GM12878 (cell line): ENCODE results near the gene LIPF. TPM values are rescaled to one million over a fixed set of nuclear protein-coding genes. Genes with fewer than 3 reads are reported as not detected.

Source experiments
- ATAC-seq: fragments of 200-7000 bp; cut with Tn5 transposase; 3 replicates; pipeline ENCODE4 v1.9.1; 2020; ENCODE audit warnings: mild to moderate bottlenecking, moderate library complexity
- Bru-seq: library from RNA; stranded (reverse); fragments of 400-500 nt; gene quantifications from one replicate; lab custom pipeline; 2021; lab: Mats Ljungman, UMichigan
- BruChase-seq, 2 experiments: library from RNA; stranded (reverse); fragments of 400-500 nt; gene quantifications; one replicate each; lab custom pipeline; 2021; lab: Mats Ljungman, UMichigan
- BruUV-seq: library from RNA; stranded (reverse); fragments of 400-500 nt; replicated peaks from 2 replicates; lab custom pipeline; 2021; lab: Mats Ljungman, UMichigan
- CTCF ChIA-PET: fragments of 300-600 bp; sonication (Branson Sonifier 250); formaldehyde crosslinking; extraction: SDS; loops from one replicate; lab custom pipeline; 2021; ENCODE audit warnings: inconsistent platforms; lab: Yijun Ruan, JAX
- POLR2A ChIA-PET: fragments of 350-600 bp; formaldehyde crosslinking; extraction: SDS; loops from one replicate; lab custom pipeline; 2021; ENCODE audit warnings: inconsistent platforms; lab: Charles Lee
- RAD21 ChIA-PET: fragments of 300-600 bp; sonication (Branson Sonifier 250); formaldehyde crosslinking; loops from one replicate; lab custom pipeline; 2023; ENCODE audit warnings: antibody characterized with exemption; ENCODE audit not compliant: unreplicated experiment; lab: Charles Lee
- SMC1A ChIA-PET: fragments of 300-600 bp; sonication (Branson Sonifier 250); formaldehyde crosslinking; loops from one replicate; lab custom pipeline; 2023; ENCODE audit not compliant: unreplicated experiment, uncharacterized antibody; lab: Charles Lee
- DNase-seq: peaks from one replicate; pipeline ENCODE4 v3.0.0-alpha.2; 2011; ENCODE audit warnings: low read depth, low spot score
- FAIRE-seq: peaks from 3 replicates; lab custom pipeline; 2011; peaks lifted over from hg19 to GRCh38; lab: Jason Lieb, UNC
- H2AFZ ChIP-seq: 2 replicates; pipeline ENCODE4 v1.6.0; 2011; ENCODE audit warnings: low read depth, low read length, control low read depth; ENCODE audit not compliant: control insufficient read depth
- H3K27ac ChIP-seq: 2 replicates; pipeline ENCODE4 v1.5.1; 2011; ENCODE audit warnings: control low read depth; ENCODE audit not compliant: control insufficient read depth, insufficient read depth
- H3K27me3 ChIP-seq, 2 experiments: replicated peaks in 1 of 2; 2 replicates each; pipeline versions ENCODE4 v1.6.0 to v1.6.1; 2011; ENCODE audit warnings: low read length in 1 of 2; ENCODE audit not compliant: control insufficient read depth in 2 of 2, insufficient read depth in 2 of 2
- H3K36me3 ChIP-seq, 2 experiments: 2 replicates each; pipeline ENCODE4 v1.5.1; 2011; ENCODE audit warnings: low read length in 1 of 2; ENCODE audit not compliant: control insufficient read depth in 2 of 2, insufficient read depth in 2 of 2
- H3K4me1 ChIP-seq: 2 replicates; pipeline ENCODE4 v1.6.1; 2011; ENCODE audit warnings: mild to moderate bottlenecking, low read length, moderate library complexity, mixed read lengths; ENCODE audit not compliant: control insufficient read depth, insufficient read depth
- H3K4me2 ChIP-seq: 2 replicates; pipeline ENCODE4 v1.6.0; 2011; ENCODE audit warnings: control low read depth; ENCODE audit not compliant: control insufficient read depth, insufficient read depth
- H3K4me3 ChIP-seq: fragments of 200-600 bp; sonication (generic); 2 replicates; pipeline ENCODE4 v1.5.1; 2016
- H3K79me2 ChIP-seq: 2 replicates; pipeline ENCODE4 v1.6.0; 2011; ENCODE audit warnings: low read length; ENCODE audit not compliant: control insufficient read depth, insufficient read depth
- H3K9ac ChIP-seq: 2 replicates; pipeline ENCODE4 v1.8.0; 2011; ENCODE audit warnings: low read length, control low read depth, mixed read lengths; ENCODE audit not compliant: control insufficient read depth, insufficient read depth
- H3K9me3 ChIP-seq: replicated peaks from 3 replicates; pipeline ENCODE4 v1.5.1; 2011; ENCODE audit warnings: mild to moderate bottlenecking, low read length; ENCODE audit not compliant: control insufficient read depth, insufficient read depth
- H4K20me1 ChIP-seq: 2 replicates; pipeline ENCODE4 v1.6.0; 2011; ENCODE audit not compliant: control insufficient read depth, insufficient read depth
- ZBED1 ChIP-seq: IDR thresholded peaks from 2 replicates; pipeline ENCODE4 v1.6.1; 2016; ENCODE audit warnings: borderline replicate concordance
- WGBS: methylation state at CpG from one replicate; pipeline ENCODE4 v1.1.6; 2016; ENCODE audit warnings: low lambda C conversion rate; ENCODE audit not compliant: insufficient replicate concordance, insufficient coverage; ENCODE audit errors: missing lambda C conversion rate; 5-methylcytosine and 5-hydroxymethylcytosine counted together
- in situ Hi-C: fragments of 300-500 bp; cut with MboI; formaldehyde crosslinking; loops from 9 replicates; pipeline ENCODE4 v1.14.3; 2018; ENCODE audit warnings: mixed read lengths
- intact Hi-C: fragments of 100-400 bp; cut with micrococcal nuclease; formaldehyde crosslinking; loops from one replicate; pipeline ENCODE4 v1.14.2; 2022; ENCODE audit not compliant: unreplicated experiment
- long read RNA-seq, 2 experiments: library from polyadenylated mRNA; unstranded; transcript quantifications; one replicate each; pipeline ENCODE4 v2.0.0, GENCODE V29; 2019 to 2020
- polyA minus RNA-seq, 3 experiments: library from RNA; depleted of rRNA, polyadenylated mRNA; stranded (reverse); fragments of >200 nt; gene quantifications; 2 replicates each; pipeline ENCODE4 v1.2.3, GENCODE V29; 2011
- polyA plus RNA-seq, 11 experiments: library from polyadenylated mRNA; depleted of rRNA in 4 of 11; unstranded in 6 of 11; stranded (reverse) in 5 of 11; fragments of >200 nt; fragmentation: Nextera tagmentation in 4 of 11; fragmentation: Illumina TruSeq in 1 of 11; extraction: Ambion mirVana in 4 of 11; extraction: Trizol in 1 of 11; gene quantifications; 1 replicate in 1 of 11; 2 replicates in 10 of 11; pipeline versions ENCODE4 v1.2.1 to v1.2.3, GENCODE V29; 2011 to 2016; ENCODE audit warnings: inconsistent platforms in 2 of 11, missing spikeins in 2 of 11, low read depth in 1 of 11
- total RNA-seq, 4 experiments: library from RNA; depleted of rRNA in 3 of 4; stranded (reverse); fragments of >200 nt in 3 of 4; fragmentation: Illumina TruSeq in 1 of 4; extraction: Trizol in 1 of 4; gene quantifications; 2 replicates each; pipeline versions ENCODE4 v1.2.1 to v1.2.3, GENCODE V29; 2013 to 2021
- TF ChIP-seq, protein P1 (sequence below): IDR thresholded peaks from 2 replicates; pipeline ENCODE4 v1.6.1; 2011; ENCODE audit warnings: borderline replicate concordance, low read depth, mild to moderate bottlenecking, moderate library complexity, mixed read lengths, low read length; ENCODE audit not compliant: insufficient read depth; ENCODE audit errors: extremely low read length

LIPF gene, protein sequence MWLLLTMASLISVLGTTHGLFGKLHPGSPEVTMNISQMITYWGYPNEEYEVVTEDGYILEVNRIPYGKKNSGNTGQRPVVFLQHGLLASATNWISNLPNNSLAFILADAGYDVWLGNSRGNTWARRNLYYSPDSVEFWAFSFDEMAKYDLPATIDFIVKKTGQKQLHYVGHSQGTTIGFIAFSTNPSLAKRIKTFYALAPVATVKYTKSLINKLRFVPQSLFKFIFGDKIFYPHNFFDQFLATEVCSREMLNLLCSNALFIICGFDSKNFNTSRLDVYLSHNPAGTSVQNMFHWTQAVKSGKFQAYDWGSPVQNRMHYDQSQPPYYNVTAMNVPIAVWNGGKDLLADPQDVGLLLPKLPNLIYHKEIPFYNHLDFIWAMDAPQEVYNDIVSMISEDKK
- not detected in 2 replicates for total RNA-seq (2013; cell fraction: nucleolus; rRNA removed)
- not detected in 2 replicates for total RNA-seq (2014; rRNA removed)
- total RNA-seq (2014; rRNA removed; fragmentation: Illumina TruSeq; extraction: Trizol): not detected in 2 replicates
- not detected in 2 replicates for total RNA-seq (2021)
- not detected for polyA plus RNA-seq (2011; ENCODE audit: low read depth)
- not detected in 2 replicates for polyA plus RNA-seq (2011; rRNA removed)
- not detected in 2 replicates for polyA plus RNA-seq (2011; cell fraction: cytosol; rRNA removed)
- 0.13 TPM in 1 of 2 replicates, not detected in the other for polyA plus RNA-seq (2011; cell fraction: nucleus; rRNA removed)
- not detected in 2 replicates for polyA plus RNA-seq (2012)
- not detected in 2 replicates for polyA plus RNA-seq (2014; fragmentation: Illumina TruSeq; extraction: Trizol)
- not detected for polyA plus RNA-seq (2014; fragmentation: Nextera tagmentation; extraction: Ambion mirVana)
- not detected in 2 replicates for polyA plus RNA-seq (2014; rRNA removed)
- not detected for polyA plus RNA-seq (2016; fragmentation: Nextera tagmentation; extraction: Ambion mirVana)
- not detected in 2 replicates for polyA minus RNA-seq (2011; rRNA and poly(A)+ RNA removed)
- polyA minus RNA-seq (2011; cell fraction: cytosol; rRNA and poly(A)+ RNA removed): not detected in 2 replicates
- polyA minus RNA-seq (2011; cell fraction: nucleus; rRNA and poly(A)+ RNA removed): not detected in 2 replicates
- percentile 9 among the genes with signal in this experiment for Bru-seq, nascent RNA
- percentile 7 among the genes with signal in this experiment for BruChase-seq, experiment 1, labeled RNA remaining after a 6-hour chase
- BruChase-seq, experiment 2, labeled RNA remaining after a 2-hour chase: percentile 9 among the genes with signal in this experiment
- long read RNA-seq, experiment 1: 0 reads
- long read RNA-seq, experiment 2, partial matches to known transcripts: 0 of 1 reads
- long read RNA-seq, experiment 2, other reads (novel, unspliced or antisense): 1 of 1 reads

DNA sequence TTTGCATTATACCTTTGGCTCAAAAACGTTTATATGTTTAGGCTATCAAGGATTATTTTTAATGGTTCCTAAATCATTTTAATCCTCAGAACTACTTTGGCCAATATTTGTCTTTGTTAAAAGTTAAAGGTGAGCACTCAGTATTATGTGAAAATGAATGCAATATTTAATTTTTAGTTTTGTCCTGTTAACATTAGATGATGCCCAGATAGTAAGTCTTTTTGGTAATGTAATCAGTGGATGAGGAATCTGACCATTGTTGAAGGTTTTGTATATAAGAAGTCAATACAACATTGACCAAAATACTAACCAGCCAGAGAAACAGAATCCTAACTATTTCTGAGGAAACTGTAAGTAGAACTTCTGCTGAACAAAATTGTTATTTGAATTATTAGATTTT, at the start of gene LIPF:
TSS of gene LIPF (plus strand) at position 301 of the 400 bp plus-strand sequence. CDS start 2,856 bp downstream, outside the sequence.
- Histone ChIP-seq H3K36me3 (no peaks in the 10 kb centered on the region), H3K27me3 (no peaks in the 10 kb centered on the region; a peak in 1 of 4 replicates), H2AFZ (no peak within 1 kb of the TSS), H3K9me3 (no peaks in the 10 kb centered on the region), H3K79me2 (no peaks in the 10 kb centered on the region), H3K4me3 (no peak within 1 kb of the TSS), H4K20me1 (no peaks in the 10 kb centered on the region), H3K4me1 (no peaks in the 10 kb centered on the region), H3K27ac (no peak within 1 kb of the TSS), H3K4me2 (no peak within 1 kb of the TSS), H3K9ac (no peak within 1 kb of the TSS)
- intact Hi-C loops (no loop called here), in situ Hi-C loops (no loop called here)
- TF ChIP-seq ZBED1: no peak
- TF ChIP-seq, protein P1, sequence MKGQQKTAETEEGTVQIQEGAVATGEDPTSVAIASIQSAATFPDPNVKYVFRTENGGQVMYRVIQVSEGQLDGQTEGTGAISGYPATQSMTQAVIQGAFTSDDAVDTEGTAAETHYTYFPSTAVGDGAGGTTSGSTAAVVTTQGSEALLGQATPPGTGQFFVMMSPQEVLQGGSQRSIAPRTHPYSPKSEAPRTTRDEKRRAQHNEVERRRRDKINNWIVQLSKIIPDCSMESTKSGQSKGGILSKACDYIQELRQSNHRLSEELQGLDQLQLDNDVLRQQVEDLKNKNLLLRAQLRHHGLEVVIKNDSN: no peak
- WGBS: 0% methylated on average over 1 of the region's 1 CpG
- RAD21 ChIA-PET: no interaction called here
- SMC1A ChIA-PET: no interaction called here
- DNase-seq (no peak), ATAC-seq (no peak), FAIRE-seq (no peak)
- CTCF ChIA-PET: no interaction called here
- no TSS peak for BruUV-seq
- POLR2A ChIA-PET: no interaction called here
